Measurements from ENCODE around the gene NUP62CL.

NUP62CL gene

GRCh38 chrX:107146670-107147069 is 59.6 kb downstream of the NUP62CL start:
- peak; percentile 5 for DNase-seq (ENCODE audit: low spot score)

GRCh38 chrX:107135965-107136307 is 70.3 kb downstream of the NUP62CL start:
- DNase-seq (ENCODE audit: low spot score), result no peak

GRCh38 chrX:107135049-107135964 is 70.9 kb downstream of the NUP62CL start:
- peak; percentile 43 for DNase-seq (ENCODE audit: low spot score)

GRCh38 chrX:107123750-107124149 is 82.5 kb downstream of the NUP62CL start:
- peak; percentile 24 for DNase-seq (ENCODE audit: low spot score)

GRCh38 chrX:107119283-107119682 is 87.0 kb downstream of the NUP62CL start:
- no peak for DNase-seq (ENCODE audit: low spot score)

- DNase-seq (ENCODE audit: low spot score), result peak; percentile 77
These were observed 87.7 kb downstream of the NUP62CL start, which contains the start of gene RBM41 for GRCh38 chrX:107118322-107119147. RBM41 (minus strand) TSS chrX:107118822; CDS start chrX:107118773, 49 bp downstream.

- DNase-seq (ENCODE audit: low spot score), result no peak
These were observed 88.3 kb downstream of the NUP62CL start for GRCh38 chrX:107117993-107118321.

GRCh38 chrX:107107459-107107858 is 98.8 kb downstream of the NUP62CL start:
- DNase-seq (ENCODE audit: low spot score), result no peak

GRCh38 chrX:107102980-107103379 is 103.3 kb downstream of the NUP62CL start:
- DNase-seq (ENCODE audit: low spot score), result peak; percentile 11

GRCh38 chrX:107076158-107076557 is 130.1 kb downstream of the NUP62CL start:
- DNase-seq (ENCODE audit: low spot score), result no peak

All from RKO (cell line).